Psoas muscle (tissue), 8 donors: Measurements from ENCODE around the gene PIPOX. TPM values are rescaled to one million over a fixed set of nuclear protein-coding genes. Genes with fewer than 3 reads are reported as not detected.

Experiments used
- ATAC-seq, 4 donors: fragments of 200-7000 bp; cut with Tn5 transposase; one replicate each; pipeline ENCODE4 v1.9.1; 2020; ENCODE audit warnings: moderate library complexity in 3 of 4, mild to moderate bottlenecking in 2 of 4
- DNase-seq, 2 donors: peaks; one replicate each; pipeline ENCODE4 v3.0.0-alpha.2; 2020
- H3K27ac ChIP-seq: fragments of 200-600 bp; one replicate; pipeline ENCODE4 v1.8.0; 2022
- H3K27me3 ChIP-seq, 3 donors: fragments of 200-600 bp in 1 of 3; one replicate each; pipeline versions ENCODE4 v1.6.1 to v1.8.0; 2013 to 2022; ENCODE audit warnings: low read length in 2 of 3, mild to moderate bottlenecking in 2 of 3, moderate library complexity in 1 of 3; ENCODE audit not compliant: insufficient read depth in 3 of 3
- H3K36me3 ChIP-seq, 2 donors: fragments of 200-600 bp in 1 of 2; one replicate each; pipeline versions ENCODE4 v1.6.1 to v1.8.0; 2013 to 2022; ENCODE audit warnings: low read depth in 1 of 2, mild to moderate bottlenecking in 1 of 2, moderate library complexity in 1 of 2; ENCODE audit not compliant: insufficient read depth in 1 of 2
- H3K4me1 ChIP-seq: fragments of 200-600 bp; one replicate; pipeline ENCODE4 v1.8.0; 2022
- H3K4me3 ChIP-seq: fragments of 200-600 bp; one replicate; pipeline ENCODE4 v1.8.0; 2022; ENCODE audit warnings: mild to moderate bottlenecking
- H3K9me3 ChIP-seq: fragments of 200-600 bp; one replicate; pipeline ENCODE4 v1.8.0; 2022
- CTCF ChIP-seq: fragments of 200-600 bp; IDR thresholded peaks from one replicate; pipeline ENCODE4 v1.8.0; 2022; ENCODE audit warnings: antibody characterized with exemption
- WGBS, 3 donors: extraction: QIAGEN DNeasy Blood & Tissue Kit; methylation state at CpG; one replicate each; pipeline versions ENCODE4 v1.1.6 to v1.1.7; 2013; 5-methylcytosine and 5-hydroxymethylcytosine counted together
- intact Hi-C, 2 donors: fragments of 100-400 bp; cut with DNase I; formaldehyde crosslinking; loops; one replicate each; pipeline versions ENCODE4 v1.11.0 to v1.14.2; 2022
- polyA plus RNA-seq, 3 donors: library from polyadenylated mRNA; stranded (reverse); fragments of 200-250 nt; gene quantifications; one replicate each; pipeline ENCODE4 v1.2.3, GENCODE V29; 2013
- total RNA-seq, 4 donors: library from RNA; stranded (reverse); fragmentation: NEBNext Ultra II Directional in 2 of 4; extraction: Animal tissue kit (Norgen Biotek cat#: 25700) in 2 of 4; gene quantifications; one replicate each; pipeline versions ENCODE4 v1.2.1 to v1.2.4, GENCODE V29; 2021 to 2023
- donor health status: healthy with polysubstance abuse.
- donor health status: DM: no; HTN: no; CAD: no; lungs with moderate emphysema.
- donor health status: Bipolar disorder and iron deficiency.
- donor health status: healthy.
- donor health status: DM: yes; HTN: yes; CAD: no.
- donor health status: DM: no; HTN: no; CAD: no.
- donor health status: DM: no; HTN: no; CAD: no.
- donor health status: DM: yes; HTN: yes; CAD: no.

Gene PIPOX
- total and polyA plus RNA-seq, 7 donors = 0.17 to 3.6 (median 0.63) TPM; not detected in 1

GRCh38 chr17:28999206-28999605 lies 43.7 kb upstream of the PIPOX start:
- intact Hi-C loops = no loop called here
- no peak for TF ChIP-seq CTCF
- DNase-seq (no peak), ATAC-seq (no peak)
- H3K4me1 ChIP-seq = no peaks in the 10 kb centered on the region
- H3K36me3 ChIP-seq = no peaks in the 10 kb centered on the region
- no peaks in the 10 kb centered on the region for H3K9me3 ChIP-seq
- no peak overlapping the region for H3K4me3 ChIP-seq
- H3K27ac ChIP-seq = no peak overlapping the region
- WGBS, 3 donors = 49 to 54% (median 50%) methylated on average over 5 of the region's 5 CpGs
- H3K27me3 ChIP-seq = peaks cover 0 to 11% (median 4%) of the 10 kb centered on the region in 3 donors

- ATAC-seq (no peak), DNase-seq (no peak)
- Histone ChIP-seq H3K9me3 (no peaks in the 10 kb centered on the region), H3K36me3 (no peaks in the 10 kb centered on the region), H3K4me1 (no peaks in the 10 kb centered on the region), H3K4me3 (no peak overlapping the region), H3K27me3 (peaks cover 2 to 28% (median 10%) of the 10 kb centered on the region in 3 donors), H3K27ac (no peak overlapping the region)
- intact Hi-C loops = no loop called here
- WGBS, 3 donors = 82 to 84% (median 84%) methylated on average over 5 of the region's 5 CpGs
- no peak for TF ChIP-seq CTCF
These were observed 42.0 kb upstream of the PIPOX start for GRCh38 chr17:29000973-29001372.

- H3K4me3 ChIP-seq = no peak overlapping the region
- intact Hi-C loops = no loop called here
- WGBS, 3 donors = 44 to 54% (median 49%) methylated on average over 4 of the region's 4 CpGs
- ATAC-seq (no peak), DNase-seq (no peak)
- H3K9me3 ChIP-seq = no peaks in the 10 kb centered on the region
- no peak overlapping the region for H3K27ac ChIP-seq
- H3K4me1 ChIP-seq = no peaks in the 10 kb centered on the region
- peaks cover 2 to 46% (median 12%) of the 10 kb centered on the region in 3 donors for H3K27me3 ChIP-seq
- no peak for TF ChIP-seq CTCF
- H3K36me3 ChIP-seq = no peaks in the 10 kb centered on the region
These were observed 40.1 kb upstream of the PIPOX start for GRCh38 chr17:29002811-29003210.

- TF ChIP-seq CTCF = no peak
These were observed 39.7 kb upstream of the PIPOX start for GRCh38 chr17:29003289-29003688.

GRCh38 chr17:29004081-29004692 lies 38.8 kb upstream of the PIPOX start:
- H3K27ac ChIP-seq = no peak overlapping the region
- no peak overlapping the region for H3K4me3 ChIP-seq
- ATAC-seq (no peak), DNase-seq (no peak)
- TF ChIP-seq CTCF = no peak
- no peaks in the 10 kb centered on the region for H3K9me3 ChIP-seq
- WGBS, 3 donors = 34 to 41% (median 35%) methylated on average over 19 to 20 of the region's 20 CpGs
- no peaks in the 10 kb centered on the region for H3K36me3 ChIP-seq
- intact Hi-C loops = no loop called here
- H3K4me1 ChIP-seq = no peaks in the 10 kb centered on the region
- peaks cover 2 to 54% (median 9%) of the 10 kb centered on the region in 3 donors for H3K27me3 ChIP-seq

More at GRCh38 chr17:29003289-29003688, 39.7 kb upstream of the PIPOX start:
- no peak overlapping the region for H3K27ac ChIP-seq
- DNase-seq (no peak), ATAC-seq (no peak)
- 62 to 66% (median 64%) methylated on average over 12 of the region's 12 CpGs for WGBS, 3 donors
- peaks cover 2 to 49% (median 9%) of the 10 kb centered on the region in 3 donors for H3K27me3 ChIP-seq
- no peaks in the 10 kb centered on the region for H3K9me3 ChIP-seq
- H3K4me3 ChIP-seq = no peak overlapping the region
- intact Hi-C loops = no loop called here
- no peaks in the 10 kb centered on the region for H3K36me3 ChIP-seq
- H3K4me1 ChIP-seq = no peaks in the 10 kb centered on the region
